ENCODE measurements around the gene ATF6.
A peak's percentile ranks its signal among the peaks of the same experiment; 100 is the strongest.

The ATF6 gene

DNA sequence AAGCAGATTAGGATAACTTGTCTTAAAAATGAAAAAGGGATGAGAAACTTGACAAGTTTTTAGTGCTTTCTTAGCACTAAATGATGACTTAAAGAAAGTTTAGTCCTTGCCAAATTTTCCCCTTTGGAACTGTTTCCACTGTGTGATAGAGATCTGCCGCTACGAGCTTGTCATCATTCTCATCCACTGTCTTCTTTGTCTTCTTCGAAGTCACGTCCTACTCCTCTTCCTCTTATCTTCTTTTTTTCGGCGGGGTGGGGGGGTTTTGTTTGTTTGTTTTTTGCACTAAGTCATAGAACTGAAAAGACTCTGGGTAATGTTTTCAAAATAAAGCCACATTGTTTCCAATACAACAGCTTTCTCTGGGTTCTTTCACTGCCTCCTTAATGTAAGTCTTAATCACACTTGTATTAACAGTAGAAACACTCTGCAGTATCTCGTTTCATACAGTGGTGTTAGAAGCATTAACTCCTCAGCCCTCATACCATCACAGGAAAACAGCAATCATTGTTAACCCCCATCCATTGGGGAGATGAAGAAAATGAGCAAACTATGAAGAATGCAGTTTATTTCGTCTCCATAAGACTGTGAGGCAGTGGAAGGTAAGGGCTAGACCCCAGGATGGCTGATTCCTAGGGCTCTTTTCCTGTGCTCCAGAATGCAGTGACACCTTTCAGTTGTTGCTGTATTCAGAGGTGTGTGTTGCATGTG lies 175.8 kb downstream of the ATF6 start:
- no peak for DNase-seq (ENCODE audit: low spot score)

DNA sequence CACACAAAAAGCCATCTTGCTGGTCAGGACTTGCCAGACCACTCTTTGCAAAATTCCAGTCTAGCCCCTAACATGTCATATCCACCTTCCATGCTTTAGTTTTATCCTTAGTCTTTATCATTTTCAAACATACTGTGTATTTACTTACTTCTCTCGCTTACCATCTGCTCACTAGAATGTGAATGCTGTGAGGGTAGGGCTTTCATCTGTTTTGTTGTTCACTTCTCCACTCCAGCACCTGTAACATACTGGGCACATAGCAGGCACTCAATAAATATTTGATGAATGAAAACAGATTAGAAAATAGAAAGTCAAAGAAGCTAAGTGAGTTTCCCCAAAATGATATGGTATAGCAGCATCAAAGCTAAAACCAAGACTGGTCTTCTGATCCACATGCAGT lies 177.6 kb downstream of the ATF6 start:
- no peak for DNase-seq (ENCODE audit: low spot score)

DNA sequence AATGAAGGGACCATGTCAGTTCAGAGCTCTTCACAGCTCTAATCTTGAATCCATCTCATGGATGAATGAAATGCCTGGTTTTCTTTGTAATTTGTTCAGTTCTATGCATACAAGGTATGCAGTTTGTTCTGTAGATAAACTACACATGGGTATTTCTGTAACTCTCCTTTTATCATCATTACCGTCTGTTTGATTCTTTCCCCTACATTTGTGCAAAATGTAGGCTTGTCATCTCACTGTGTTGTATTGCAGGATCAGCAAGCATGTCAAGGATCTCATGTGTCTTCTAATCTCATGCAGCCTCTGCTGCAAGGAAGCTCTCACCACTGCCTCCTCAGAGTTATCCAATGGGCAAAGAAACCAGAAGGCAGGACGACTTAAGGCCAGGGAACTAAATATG lies 178.3 kb downstream of the ATF6 start:
- DNase-seq (ENCODE audit: low spot score) = no peak

DNA sequence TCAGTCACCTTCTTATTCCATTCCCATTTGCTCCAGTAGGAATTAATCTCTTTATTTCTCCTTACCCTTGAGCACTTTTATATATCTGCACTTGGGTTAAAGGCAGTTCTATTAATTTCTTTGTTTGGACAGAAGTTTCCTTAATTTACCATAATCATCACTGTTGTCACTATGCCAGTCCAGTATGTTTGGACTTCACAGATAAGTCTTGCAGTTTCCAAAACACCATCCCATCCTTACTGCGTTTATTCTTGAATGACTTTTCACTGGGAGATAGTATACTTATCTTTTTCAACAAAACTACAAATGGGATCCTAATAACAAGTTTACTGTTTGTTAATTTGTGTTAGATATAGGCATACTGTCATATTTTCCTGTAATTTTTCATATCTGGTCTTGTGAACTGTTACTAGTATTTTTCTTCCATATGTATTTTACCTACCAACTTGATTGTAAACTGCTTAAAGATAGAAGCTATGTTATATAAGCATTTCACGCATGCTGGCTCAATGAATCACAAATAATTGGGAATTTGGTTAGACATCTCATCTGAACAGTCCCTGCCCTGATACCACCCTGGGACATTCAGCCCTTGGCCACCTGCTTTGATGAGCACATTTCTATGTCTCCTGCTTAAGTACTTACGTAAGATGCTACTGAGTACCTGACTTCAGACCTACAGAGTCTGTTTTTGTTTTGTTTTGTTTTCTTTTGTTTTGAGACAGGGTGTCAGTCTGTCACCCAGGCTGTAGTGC lies 179.4 kb downstream of the ATF6 start:
- no peak for DNase-seq (ENCODE audit: low spot score)

DNA sequence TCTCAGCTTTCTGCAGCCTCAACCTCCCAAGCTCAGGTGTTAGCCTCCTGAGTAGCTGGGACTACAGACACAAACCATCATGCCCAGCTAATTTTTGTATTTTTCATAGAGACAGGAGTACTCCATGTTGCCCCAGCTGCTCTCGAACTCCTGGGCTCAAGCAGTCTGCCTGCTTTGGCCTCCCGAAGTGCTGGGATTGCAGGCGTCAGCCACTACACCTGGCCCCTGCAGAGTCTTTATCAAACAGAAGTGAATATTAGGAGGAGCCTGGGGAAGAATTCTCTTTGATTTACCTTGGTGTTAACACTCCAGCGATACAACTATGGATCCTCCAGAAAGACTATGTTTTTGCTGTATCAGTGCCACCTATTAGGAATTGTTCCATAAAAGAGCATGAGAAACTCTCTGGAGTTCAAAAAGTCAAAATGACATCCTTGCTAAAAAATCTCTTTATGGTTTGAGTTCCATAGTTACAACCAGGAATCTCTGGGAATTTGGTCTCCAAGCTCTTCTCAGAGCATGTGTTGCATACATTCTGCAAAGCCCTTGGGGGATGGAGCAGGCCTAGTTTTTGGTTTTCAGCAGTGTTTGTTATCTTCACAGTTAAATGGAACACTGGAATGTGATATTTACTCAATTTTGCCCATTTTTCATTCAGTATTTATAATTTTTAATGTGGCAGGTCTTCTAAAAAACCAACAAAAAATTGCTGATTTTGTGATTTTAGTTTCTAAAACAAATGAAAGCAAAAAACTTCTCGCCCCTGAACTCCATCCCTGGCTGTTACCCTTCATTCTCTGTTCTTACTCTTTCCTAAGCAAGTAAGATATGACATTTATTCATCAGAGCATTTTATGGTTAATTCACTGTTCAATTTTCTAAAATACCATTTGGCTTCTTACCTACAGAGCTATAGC lies 180.2 kb downstream of the ATF6 start:
- DNase-seq (ENCODE audit: low spot score) = peak; percentile 31

DNA sequence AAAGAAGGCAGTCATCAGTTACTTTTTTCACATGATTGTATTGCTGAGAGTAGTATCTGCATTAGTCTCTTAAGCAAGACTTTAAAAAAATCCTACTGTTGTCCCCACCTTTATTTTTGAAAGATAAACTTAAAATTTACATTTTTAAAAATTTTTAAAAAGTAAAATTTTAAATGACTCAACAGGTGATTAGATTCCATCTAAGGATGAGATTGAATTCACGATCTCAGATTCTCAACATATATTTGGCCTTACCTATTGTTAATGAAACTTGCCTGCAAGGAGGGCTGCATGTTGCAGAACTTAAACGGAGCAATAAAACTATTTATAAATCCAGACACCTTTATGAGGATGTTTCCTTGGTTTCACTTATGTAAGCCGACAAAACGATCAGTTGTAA lies 182.3 kb downstream of the ATF6 start:
- no peak for DNase-seq (ENCODE audit: low spot score)

DNA sequence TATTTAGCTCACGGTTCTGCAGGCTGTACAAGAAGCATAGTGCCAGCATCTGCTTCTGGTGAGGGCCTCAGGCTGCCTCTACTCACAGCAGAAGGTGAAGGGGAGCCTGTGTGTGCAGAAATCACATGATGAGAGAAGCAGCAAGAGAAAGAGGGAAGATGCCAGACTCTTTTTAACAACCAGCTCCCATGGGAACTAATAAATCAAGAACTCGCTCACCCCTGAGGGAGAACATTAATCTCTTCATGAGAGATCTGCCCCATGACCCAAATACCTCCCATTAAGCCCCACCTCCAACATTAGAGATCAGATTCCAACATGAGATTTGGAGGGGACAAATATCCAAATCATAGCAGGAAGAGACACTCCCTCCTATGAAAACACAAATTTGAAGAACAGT lies 183.4 kb downstream of the ATF6 start:
- no peak for DNase-seq (ENCODE audit: low spot score)

DNA sequence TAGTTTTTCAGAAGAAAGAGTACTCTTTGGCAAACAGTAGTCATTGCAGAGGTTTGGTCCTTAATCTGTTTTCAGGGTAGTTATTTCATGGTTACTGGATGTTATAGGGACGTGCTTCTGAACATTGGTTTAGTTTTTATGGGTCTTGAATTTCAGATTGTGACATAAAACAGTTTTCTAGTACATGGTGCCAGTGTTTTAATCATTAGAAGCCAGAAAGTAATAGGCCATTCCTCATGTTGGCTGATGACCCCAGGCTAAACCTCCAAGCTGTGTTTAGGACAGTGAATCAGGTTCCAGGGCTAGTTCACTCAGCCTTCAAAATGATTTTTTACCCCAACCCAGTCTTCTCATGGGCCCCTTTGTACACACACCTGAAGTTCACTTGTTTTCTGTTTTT lies 184.3 kb downstream of the ATF6 start:
- DNase-seq (ENCODE audit: low spot score) = no peak

DNA sequence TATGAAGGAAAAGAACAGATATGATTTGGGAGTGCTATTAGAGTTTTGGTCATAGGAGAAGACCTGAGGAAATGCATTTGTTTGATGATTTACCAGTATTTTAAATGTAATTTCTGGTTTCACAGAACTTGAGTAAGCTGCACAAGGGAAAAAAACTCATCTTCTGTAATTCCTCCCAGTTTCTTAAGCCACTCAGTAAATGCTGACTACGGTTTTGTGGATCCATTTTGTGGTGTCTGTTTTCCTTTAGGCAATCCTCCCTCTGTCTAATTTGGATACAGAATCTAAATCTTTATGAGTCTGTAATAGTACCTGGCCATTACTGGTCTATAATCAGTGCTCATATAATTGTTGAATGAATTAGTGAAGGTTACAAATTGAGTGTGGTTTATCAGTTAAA lies 185.5 kb downstream of the ATF6 start:
- no peak for DNase-seq (ENCODE audit: low spot score)

DNA sequence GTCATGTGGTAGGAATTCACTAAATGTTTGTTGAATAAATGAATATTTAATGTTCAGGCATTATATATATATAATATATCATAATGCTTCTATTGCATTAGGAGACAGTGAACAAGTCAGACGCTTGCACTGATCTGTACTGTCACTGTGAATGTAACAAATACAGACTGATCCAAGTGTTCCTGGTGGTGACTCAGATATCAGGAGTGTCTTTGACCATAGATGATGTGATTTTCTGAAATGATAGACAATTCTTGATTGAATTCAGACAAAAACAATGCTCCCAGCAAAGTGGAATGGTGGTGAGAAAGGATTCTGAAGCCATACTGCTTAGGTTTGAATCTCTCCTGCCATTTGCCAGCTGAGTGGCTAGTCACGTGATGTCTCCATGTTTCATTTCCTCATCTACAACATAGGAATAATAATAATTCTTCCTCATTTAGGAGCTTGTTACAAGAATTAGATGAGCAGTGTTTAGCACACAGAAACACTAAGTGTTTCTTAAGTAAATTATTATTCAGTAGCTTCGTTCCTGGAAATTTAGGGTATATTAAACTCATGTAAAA lies 186.6 kb downstream of the ATF6 start:
- no peak for DNase-seq (ENCODE audit: low spot score)

DNA sequence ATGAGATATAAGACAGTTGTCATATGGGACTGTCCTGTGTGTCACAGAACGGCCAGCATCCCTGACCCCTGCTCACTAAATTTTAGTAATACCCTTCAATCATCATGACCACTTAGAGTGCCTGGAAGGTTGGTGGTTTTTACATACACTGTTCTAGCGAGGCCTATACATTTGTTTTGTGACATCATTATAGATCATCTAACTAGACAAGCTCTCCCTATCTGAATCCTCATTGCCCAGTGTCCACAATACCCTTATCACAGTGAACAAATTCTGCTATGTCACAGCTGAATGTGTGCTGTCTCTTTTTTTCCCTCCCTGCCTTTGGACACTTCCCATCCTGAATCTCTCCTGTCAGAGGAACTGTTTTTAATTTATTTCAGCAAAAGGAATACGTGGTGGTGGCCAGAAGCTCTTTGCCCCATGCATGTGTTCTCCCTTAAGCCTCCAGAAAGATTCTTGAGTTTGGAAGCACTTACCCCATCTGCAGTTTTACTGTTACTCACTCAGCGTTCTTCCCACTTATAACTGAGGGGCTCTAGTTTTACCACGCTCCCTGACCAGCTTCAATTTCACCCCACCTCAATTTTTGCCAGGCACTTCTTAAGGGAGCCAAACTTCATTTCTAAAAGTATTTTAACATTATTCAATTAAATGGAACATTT lies 187.3 kb downstream of the ATF6 start:
- no peak for DNase-seq (ENCODE audit: low spot score)

DNA sequence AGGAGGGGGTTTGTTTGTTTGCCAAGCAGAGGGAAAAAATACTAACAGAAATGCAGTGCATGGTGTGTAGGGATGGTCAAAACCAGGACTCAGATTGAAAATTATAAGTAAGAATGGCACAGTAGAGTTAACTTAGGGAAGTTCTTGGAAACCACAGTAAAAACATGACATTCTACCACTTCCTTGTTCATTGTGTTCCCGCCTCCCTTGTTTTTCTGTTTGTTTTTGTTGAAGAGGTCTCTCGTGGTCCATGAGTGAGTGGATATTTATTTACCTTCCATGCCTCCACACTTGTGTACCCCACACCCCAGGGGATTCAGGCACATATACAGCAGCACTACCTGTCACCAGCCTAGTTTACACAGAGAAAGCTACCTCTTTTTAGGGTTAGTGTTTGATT lies 187.9 kb downstream of the ATF6 start:
- no peak for DNase-seq (ENCODE audit: low spot score)

DNA sequence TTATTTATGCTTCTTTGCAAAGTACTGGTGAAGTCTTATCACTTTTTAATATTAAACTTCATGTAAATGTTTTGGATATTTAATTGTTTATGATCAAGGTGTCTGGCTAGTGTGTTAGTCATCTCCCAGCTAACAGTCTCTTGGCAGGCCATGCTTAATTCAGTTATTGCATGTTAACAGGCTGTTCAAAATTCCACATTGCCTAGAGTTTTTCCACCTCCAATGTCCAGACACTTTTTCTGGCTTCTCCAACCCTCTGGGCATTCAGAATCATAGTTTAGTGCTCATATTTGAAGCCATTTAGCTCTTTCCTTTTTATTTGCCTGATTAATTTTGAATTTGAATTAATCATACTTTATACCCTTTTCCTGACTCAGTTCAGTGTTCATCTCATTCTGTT lies 188.3 kb downstream of the ATF6 start:
- no peak for DNase-seq (ENCODE audit: low spot score)

DNA sequence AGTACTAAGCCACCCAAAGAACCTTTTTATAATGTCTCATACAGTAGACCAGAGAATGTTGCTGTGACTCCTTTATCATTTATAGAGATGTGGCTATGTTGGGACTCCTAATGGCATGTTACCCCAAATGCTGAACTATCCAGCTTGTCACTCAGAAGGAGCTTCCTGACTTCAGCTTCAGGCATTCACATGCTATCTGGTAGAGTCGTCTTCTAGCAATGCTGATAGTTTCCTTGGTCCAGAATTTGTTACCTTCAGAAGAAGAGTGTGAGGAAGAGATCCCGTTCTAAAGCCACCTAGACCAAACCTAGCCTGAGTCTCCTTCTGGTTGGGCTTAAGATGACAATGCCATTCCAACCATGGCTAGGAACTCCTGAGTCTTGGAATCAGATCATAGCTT lies 189.5 kb downstream of the ATF6 start:
- no peak for DNase-seq (ENCODE audit: low spot score)

DNA sequence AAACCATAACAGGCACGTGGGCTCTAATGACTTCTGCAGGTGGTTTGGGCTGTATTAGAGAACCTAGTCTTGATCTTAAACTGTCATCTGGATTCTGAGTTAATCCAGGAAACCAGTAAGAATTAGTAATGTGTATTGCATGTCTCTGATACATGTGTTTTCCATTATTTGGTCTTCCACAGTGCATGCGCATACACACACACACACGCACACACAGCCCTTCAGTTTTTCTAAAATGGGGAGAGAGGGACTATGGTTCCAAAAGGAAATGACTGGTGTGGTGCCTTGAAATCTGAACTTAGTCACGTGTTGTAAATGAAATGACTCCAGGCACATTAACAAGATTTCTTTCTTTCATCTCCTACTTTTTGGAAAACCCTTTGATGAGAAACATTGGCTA lies 190.0 kb downstream of the ATF6 start:
- peak; percentile 70 for DNase-seq (ENCODE audit: low spot score)

DNA sequence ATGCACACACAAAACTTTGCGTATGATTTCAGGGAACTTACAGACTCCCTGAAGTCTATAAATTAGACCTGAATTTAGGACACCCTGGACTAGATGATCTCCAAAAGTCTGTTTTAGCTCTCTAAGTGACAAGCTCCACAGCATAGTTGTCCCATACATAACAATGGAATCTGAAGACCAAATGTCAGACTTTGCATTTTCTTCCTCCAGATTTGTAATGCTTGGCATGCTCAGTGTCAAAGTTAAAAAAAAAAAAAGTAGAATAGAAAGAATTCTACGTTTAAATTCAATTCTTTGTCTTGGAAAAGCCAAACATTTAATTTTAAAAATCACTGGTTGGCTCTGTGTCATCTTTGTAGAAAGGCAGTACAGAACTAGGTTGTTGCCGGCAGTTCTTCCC lies 190.8 kb downstream of the ATF6 start:
- no peak for DNase-seq (ENCODE audit: low spot score)

DNA sequence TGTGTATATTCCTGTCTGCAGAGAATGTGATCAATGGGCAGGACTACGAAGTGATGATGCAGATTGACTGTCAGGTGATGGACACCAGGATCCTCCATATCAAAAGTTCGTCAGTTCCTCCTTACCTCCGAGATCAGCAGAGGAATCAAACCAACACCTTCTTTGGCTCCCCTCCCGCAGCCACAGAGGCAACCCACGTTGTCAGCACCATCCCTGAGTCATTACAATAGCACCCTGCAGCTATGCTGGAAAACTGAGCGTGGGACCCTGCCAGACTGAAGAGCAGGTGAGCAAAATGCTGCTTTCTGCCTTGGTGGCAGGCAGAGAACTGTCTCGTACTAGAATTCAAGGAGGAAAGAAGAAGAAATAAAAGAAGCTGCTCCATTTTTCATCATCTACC lies 192.3 kb downstream of the ATF6 start:
- DNase-seq (ENCODE audit: low spot score) = peak; percentile 19

DNA sequence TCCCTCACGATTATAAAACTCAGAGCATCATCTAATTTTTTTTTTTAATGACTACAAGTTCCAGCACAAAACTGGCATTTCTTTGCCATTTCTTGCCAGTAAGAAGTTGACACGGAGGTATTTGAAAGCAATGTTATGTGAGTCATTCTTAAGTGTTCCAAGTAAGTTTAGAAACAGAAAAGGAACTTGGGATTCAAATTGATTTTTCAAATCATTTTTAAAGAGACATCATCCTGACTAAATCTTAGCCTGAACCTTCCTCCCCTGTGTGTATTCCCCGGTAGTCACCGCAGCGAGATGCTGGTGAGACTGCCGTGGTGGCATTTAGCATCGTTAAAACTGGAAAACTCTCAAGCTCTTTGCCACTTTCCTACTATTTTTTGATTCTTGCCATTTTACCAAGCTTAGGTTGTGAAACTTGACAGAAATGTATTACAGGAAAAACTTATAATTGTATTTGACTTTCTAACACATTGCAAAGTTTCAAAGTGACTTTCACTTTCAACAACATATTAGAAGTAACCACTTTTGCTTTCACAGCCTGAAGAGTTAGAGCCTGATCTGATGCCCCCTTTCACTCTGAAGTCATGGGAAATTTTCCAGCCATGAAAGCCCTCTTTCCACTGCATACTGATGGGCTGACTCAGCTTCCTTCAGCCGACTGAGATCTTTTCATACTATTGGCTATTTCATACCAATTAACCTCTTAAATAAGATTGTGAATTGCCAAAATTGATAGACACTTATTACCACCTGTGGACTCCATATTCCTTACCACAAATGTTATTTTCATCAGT lies 196.2 kb downstream of the ATF6 start:
- DNase-seq (ENCODE audit: low spot score) = peak; percentile 70

DNA sequence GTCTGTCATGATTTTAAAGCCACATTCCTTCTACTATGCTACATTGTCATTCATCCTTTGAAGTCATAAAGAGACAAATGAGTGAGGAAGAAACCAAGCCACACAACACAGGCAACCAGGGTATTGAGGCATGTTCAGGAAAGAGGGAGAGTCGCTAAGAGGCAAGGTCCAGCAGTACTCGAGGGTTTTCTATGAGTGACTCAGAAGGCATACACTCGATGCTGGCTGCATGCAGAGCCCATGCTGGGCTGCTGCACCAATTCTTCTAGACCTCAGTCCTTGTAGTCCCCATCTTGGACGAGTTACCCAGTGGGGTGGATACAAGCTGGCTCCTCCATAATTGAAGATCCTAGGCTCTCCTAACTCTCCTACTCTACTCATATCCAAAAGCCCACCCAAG lies 199.9 kb downstream of the ATF6 start:
- DNase-seq (ENCODE audit: low spot score) = no peak

DNA sequence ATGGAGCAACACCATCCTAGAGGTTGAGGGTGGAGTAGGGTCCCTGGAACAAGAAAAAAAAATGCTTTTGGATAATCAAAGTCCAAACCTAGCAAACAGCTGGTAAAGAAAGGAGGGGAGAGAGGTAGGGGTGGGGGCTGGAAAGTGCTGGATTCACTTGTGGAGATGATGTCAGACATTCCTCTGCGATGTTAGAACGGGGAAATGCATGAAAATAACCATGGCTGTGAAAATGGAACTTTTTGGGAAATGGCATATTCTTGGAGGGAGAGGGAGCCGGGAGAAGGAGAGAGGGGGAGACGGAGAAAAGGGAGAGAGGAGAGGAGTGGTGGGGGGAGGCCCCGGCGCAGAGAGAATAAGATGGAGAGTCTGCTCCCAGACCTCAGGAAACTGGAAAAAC lies 203.9 kb downstream of the ATF6 start:
- no peak for DNase-seq (ENCODE audit: low spot score)

DNA sequence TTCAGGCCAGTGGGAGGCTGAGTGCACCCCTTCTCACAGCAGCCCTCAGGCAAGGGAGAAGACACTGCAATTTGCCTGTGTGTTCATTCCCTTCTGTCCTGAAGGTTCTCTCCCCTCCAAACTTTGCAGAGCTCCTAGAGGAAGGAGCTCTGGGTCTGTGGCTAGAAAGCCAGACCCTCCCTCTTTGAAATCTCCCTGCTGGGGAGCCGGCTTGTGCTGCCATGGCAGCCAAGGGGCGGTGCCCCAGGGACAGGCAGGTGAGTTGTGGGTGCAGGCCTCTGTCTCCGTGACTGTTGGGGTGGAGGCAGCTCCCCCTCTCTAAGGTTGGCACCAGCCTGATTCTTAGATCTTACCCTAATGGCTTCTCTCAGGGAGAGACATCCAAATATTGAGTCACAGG lies 204.5 kb downstream of the ATF6 start:
- no peak for DNase-seq (ENCODE audit: low spot score)
